OCI-LY1 (cell line): ENCODE results near the gene ARF5.

Experiments
- H2AFZ ChIP-seq: fragments of 200-600 bp; sonication (generic), shearing (Covaris generic); 2 replicates; pipeline ENCODE4 v1.6.0; 2014; ENCODE audit warnings: antibody characterized with exemption, mild to moderate bottlenecking, low read length
- H3F3A ChIP-seq: fragments of 200-600 bp; sonication (generic), shearing (Covaris generic); 2 replicates; pipeline ENCODE4 v1.6.0; 2014; ENCODE audit warnings: mild to moderate bottlenecking, antibody characterized with exemption, low read length, moderate library complexity; ENCODE audit not compliant: insufficient read depth
- H3K27ac ChIP-seq: fragments of 200-600 bp; sonication (generic); 2 replicates; pipeline ENCODE4 v1.5.1; 2014; ENCODE audit warnings: low read length, mixed run types, mild to moderate bottlenecking, low read depth; ENCODE audit not compliant: poor library complexity, severe bottlenecking
- H3K27me3 ChIP-seq: fragments of 200-600 bp; sonication (generic); 2 replicates; pipeline ENCODE4 v1.6.0; 2014; ENCODE audit warnings: antibody characterized with exemption, mild to moderate bottlenecking, low read length, moderate library complexity; ENCODE audit not compliant: insufficient read depth
- H3K36me3 ChIP-seq: fragments of 200-600 bp; sonication (generic); 2 replicates; pipeline ENCODE4 v1.6.1; 2014; ENCODE audit warnings: mild to moderate bottlenecking, antibody characterized with exemption, low read length, moderate library complexity, mixed read lengths; ENCODE audit not compliant: insufficient read depth
- H3K4me1 ChIP-seq: fragments of 200-600 bp; sonication (generic); 2 replicates; pipeline ENCODE4 v1.5.1; 2014; ENCODE audit warnings: mild to moderate bottlenecking, low read length, moderate library complexity; ENCODE audit not compliant: insufficient read depth, severe bottlenecking
- H3K4me2 ChIP-seq: fragments of 200-600 bp; sonication (generic), shearing (Covaris generic); 2 replicates; pipeline ENCODE4 v1.6.1; 2014; ENCODE audit warnings: low read length
- H3K4me3 ChIP-seq: fragments of 200-600 bp; sonication (generic); 2 replicates; pipeline ENCODE4 v1.5.1; 2014; ENCODE audit warnings: low read length, low read depth, mild to moderate bottlenecking, mixed read lengths; ENCODE audit not compliant: poor library complexity, severe bottlenecking
- H3K79me2 ChIP-seq: fragments of 200-600 bp; shearing (Covaris generic); 2 replicates; pipeline ENCODE4 v1.6.1; 2016; ENCODE audit warnings: mixed run types, low read length, mixed read lengths; ENCODE audit not compliant: insufficient read depth
- H3K9ac ChIP-seq: fragments of 200-600 bp; sonication (generic), shearing (Covaris generic); 2 replicates; pipeline ENCODE4 v1.6.1; 2014; ENCODE audit warnings: mild to moderate bottlenecking, low read length, mixed read lengths
- H3K9me2 ChIP-seq: fragments of 200-600 bp; sonication (generic), shearing (Covaris generic); 2 replicates; pipeline ENCODE4 v1.6.1; 2014; ENCODE audit warnings: low read depth, mild to moderate bottlenecking, low read length, mixed read lengths
- H3K9me3 ChIP-seq: fragments of 200-600 bp; shearing (Covaris generic); 2 replicates; pipeline ENCODE4 v1.6.1; 2014; ENCODE audit warnings: low read length, mixed read lengths
- H4K20me1 ChIP-seq: fragments of 200-600 bp; sonication (generic), shearing (Covaris generic); 2 replicates; pipeline ENCODE4 v1.6.0; 2016; ENCODE audit warnings: mild to moderate bottlenecking, low read length; ENCODE audit not compliant: insufficient read depth
- CTCF ChIP-seq: fragments of 200-600 bp; sonication (generic), shearing (Covaris generic); IDR thresholded peaks from 2 replicates; pipeline ENCODE4 v1.5.1; 2017; ENCODE audit warnings: mild to moderate bottlenecking, antibody characterized with exemption, low read length, moderate library complexity, mixed read lengths
- EZH2 ChIP-seq: fragments of 200-600 bp; sonication (generic), shearing (Covaris generic); IDR thresholded peaks from 2 replicates; pipeline ENCODE4 v1.8.0; 2017; ENCODE audit warnings: borderline replicate concordance, mixed run types, mild to moderate bottlenecking, antibody characterized with exemption, low read length, moderate library complexity, mixed read lengths

The ARF5 gene

GRCh38 chr7:127571741-127572505 lies 16.3 kb upstream of the ARF5 start:
- Histone ChIP-seq H3K27me3 (no peaks in the 10 kb centered on the region), H3K4me2 (no peak overlapping the region), H3F3A (no peaks in the 10 kb centered on the region), H3K4me1 (no peaks in the 10 kb centered on the region), H4K20me1 (no peaks in the 10 kb centered on the region), H3K79me2 (no peaks in the 10 kb centered on the region), H3K36me3 (no peaks in the 10 kb centered on the region), H3K9me3 (no peaks in the 10 kb centered on the region), H3K9me2 (no peaks in the 10 kb centered on the region), H2AFZ (no peak overlapping the region), H3K27ac (no peak overlapping the region), H3K4me3 (no peak overlapping the region), H3K9ac (no peak overlapping the region)
- TF ChIP-seq EZH2, result no peak
- no peak for TF ChIP-seq CTCF

- H3K9me2 ChIP-seq, result no peaks in the 10 kb centered on the region
- peak; percentile 50; the same call in 1 of the 2 replicates for TF ChIP-seq CTCF
- no peak for TF ChIP-seq EZH2
- no peak overlapping the region for H3K4me3 ChIP-seq
- no peak overlapping the region for H3K27ac ChIP-seq
- H3K9ac ChIP-seq, result no peak overlapping the region
- H3K4me1 ChIP-seq, result peaks cover under 1% of the 10 kb centered on the region
- H4K20me1 ChIP-seq, result no peaks in the 10 kb centered on the region
- H2AFZ ChIP-seq, result no peak overlapping the region
- H3F3A ChIP-seq, result no peaks in the 10 kb centered on the region
- no peaks in the 10 kb centered on the region for H3K9me3 ChIP-seq
- no peak overlapping the region for H3K4me2 ChIP-seq
- H3K36me3 ChIP-seq, result peaks cover 51% of the 10 kb centered on the region
- H3K27me3 ChIP-seq, result no peaks in the 10 kb centered on the region
- no peaks in the 10 kb centered on the region for H3K79me2 ChIP-seq
Measured at GRCh38 chr7:127578036-127578684, 10.1 kb upstream of the ARF5 start.

- peaks cover 52% of the 10 kb centered on the region for H3K36me3 ChIP-seq
- no peaks in the 10 kb centered on the region for H4K20me1 ChIP-seq
- no peaks in the 10 kb centered on the region for H3K9me2 ChIP-seq
- H3K4me3 ChIP-seq, result no peak overlapping the region
- H3K4me2 ChIP-seq, result no peak overlapping the region
- H2AFZ ChIP-seq, result no peak overlapping the region
- no peaks in the 10 kb centered on the region for H3F3A ChIP-seq
- no peaks in the 10 kb centered on the region for H3K9me3 ChIP-seq
- H3K9ac ChIP-seq, result no peak overlapping the region
- no peaks in the 10 kb centered on the region for H3K27me3 ChIP-seq
- TF ChIP-seq CTCF (no peak), EZH2 (no peak)
- H3K4me1 ChIP-seq, result peaks cover 7% of the 10 kb centered on the region
- no peak overlapping the region for H3K27ac ChIP-seq
- no peaks in the 10 kb centered on the region for H3K79me2 ChIP-seq
Measured at GRCh38 chr7:127578711-127579275, 9.4 kb upstream of the ARF5 start.
